ENCODE data around the gene TFCP2L1.
"Not testable (repeated sequence)": the region's sequence is repeated elsewhere in the genome, so short reads cannot be mapped to it uniquely, and the experiment has no call there.

Gene TFCP2L1

GRCh38 chr2:121242175-121242875, 42.7 kb downstream of the TFCP2L1 start:
- no peak for DNase-seq (ENCODE audit: low read depth)

GRCh38 chr2:121241466-121241865, 43.5 kb downstream of the TFCP2L1 start:
- no peak for DNase-seq (ENCODE audit: low read depth)

GRCh38 chr2:121240436-121240835, 44.6 kb downstream of the TFCP2L1 start:
- DNase-seq (ENCODE audit: low read depth) = no peak

GRCh38 chr2:121239969-121240368, 45.0 kb downstream of the TFCP2L1 start:
- no peak for DNase-seq (ENCODE audit: low read depth)

- no peak for DNase-seq (ENCODE audit: low read depth)
These were observed 45.5 kb downstream of the TFCP2L1 start for GRCh38 chr2:121239471-121239870.

GRCh38 chr2:121238828-121239227, 46.2 kb downstream of the TFCP2L1 start:
- no peak for DNase-seq (ENCODE audit: low read depth)

- DNase-seq (ENCODE audit: low read depth) = no peak
These were observed 46.9 kb downstream of the TFCP2L1 start for GRCh38 chr2:121237980-121238665.

- no peak for DNase-seq (ENCODE audit: low read depth)
These were observed 47.5 kb downstream of the TFCP2L1 start for GRCh38 chr2:121237336-121237979.

GRCh38 chr2:121236650-121237180, 48.3 kb downstream of the TFCP2L1 start:
- DNase-seq (ENCODE audit: low read depth) = no peak

GRCh38 chr2:121236101-121236640, 48.8 kb downstream of the TFCP2L1 start:
- no peak for DNase-seq (ENCODE audit: low read depth)

- no peak for DNase-seq (ENCODE audit: low read depth)
These were observed 49.5 kb downstream of the TFCP2L1 start for GRCh38 chr2:121235542-121235941.

- no peak for DNase-seq (ENCODE audit: low read depth)
These were observed 50.2 kb downstream of the TFCP2L1 start for GRCh38 chr2:121234791-121235190.

- no peak for DNase-seq (ENCODE audit: low read depth)
These were observed 50.9 kb downstream of the TFCP2L1 start for GRCh38 chr2:121234144-121234543.

GRCh38 chr2:121233486-121234110, 51.4 kb downstream of the TFCP2L1 start:
- DNase-seq (ENCODE audit: low read depth) = no peak

GRCh38 chr2:121232626-121233265, 52.3 kb downstream of the TFCP2L1 start:
- DNase-seq (ENCODE audit: low read depth) = no peak

GRCh38 chr2:121231385-121232000, 53.5 kb downstream of the TFCP2L1 start:
- DNase-seq (ENCODE audit: low read depth) = no peak

GRCh38 chr2:121228521-121228920, 56.5 kb downstream of the TFCP2L1 start:
- no peak for DNase-seq (ENCODE audit: low read depth)

GRCh38 chr2:121227381-121228144, 57.4 kb downstream of the TFCP2L1 start:
- not testable (repeated sequence) for DNase-seq (ENCODE audit: low read depth)

GRCh38 chr2:121225681-121226080, 59.3 kb downstream of the TFCP2L1 start:
- not testable (repeated sequence) for DNase-seq (ENCODE audit: low read depth)

GRCh38 chr2:121220995-121221394, 64.0 kb downstream of the TFCP2L1 start:
- DNase-seq (ENCODE audit: low read depth) = no peak

All from CMK (cell line).